B cell (primary cell): ENCODE results near the gene XYLT1. TPM values are rescaled to one million over a fixed set of nuclear protein-coding genes. Genes with fewer than 3 reads are reported as not detected.
A peak's percentile ranks its signal among the peaks of the same experiment; 100 is the strongest.

Source experiments
- ATAC-seq: fragments of 200-7000 bp; cut with Tn5 transposase; one replicate; pipeline ENCODE4 v1.10.0; 2021; ENCODE audit warnings: low read depth, mild to moderate bottlenecking, moderate number of reproducible peaks, moderate library complexity
- CTCF ChIA-PET: fragments of 350-600 bp; sonication (Branson Sonifier 250); formaldehyde crosslinking; loops from one replicate; lab custom pipeline; 2021; ENCODE audit warnings: antibody characterized with exemption, inconsistent platforms; lab: Charles Lee
- POLR2A ChIA-PET: fragments of 350-600 bp; sonication (Branson Sonifier 250); formaldehyde crosslinking; loops from one replicate; lab custom pipeline; 2021; ENCODE audit warnings: antibody characterized with exemption; lab: Charles Lee
- DNase-seq: peaks from one replicate; pipeline ENCODE4 v3.0.0; 2013
- H2AFZ ChIP-seq: 2 replicates; pipeline ENCODE4 v1.6.1; 2012; ENCODE audit warnings: mild to moderate bottlenecking, low read depth, low read length; ENCODE audit not compliant: insufficient read depth, poor library complexity, severe bottlenecking
- H3K27ac ChIP-seq, 2 donors: 1 replicate in 1 of 2; 2 replicates in 1 of 2; pipeline ENCODE4 v1.5.1; 2012 to 2013; ENCODE audit warnings: low read length in 2 of 2, mild to moderate bottlenecking in 2 of 2, moderate library complexity in 1 of 2
- H3K27me3 ChIP-seq, 4 experiments: fragments of 200-600 bp in 1 of 4; sonication (generic) in 1 of 4; replicated peaks in 1 of 4; 1 replicate in 2 of 4; 2 replicates in 2 of 4; pipeline versions ENCODE4 v1.6.1 to v1.7.0; 2013 to 2016; ENCODE audit warnings: low read length in 3 of 4, mild to moderate bottlenecking in 2 of 4, mixed read lengths in 1 of 4, moderate library complexity in 1 of 4; ENCODE audit not compliant: insufficient read depth in 4 of 4, control insufficient read depth in 3 of 4; ENCODE audit errors: control extremely low read depth in 1 of 4
- H3K36me3 ChIP-seq, 2 experiments: replicated peaks in 1 of 2; 1 replicate in 1 of 2; 2 replicates in 1 of 2; pipeline versions ENCODE4 v1.6.1 to v1.7.1; 2013; ENCODE audit warnings: low read length in 1 of 2; ENCODE audit not compliant: insufficient read depth in 2 of 2, control insufficient read depth in 1 of 2; ENCODE audit errors: control extremely low read depth in 1 of 2, extremely low read depth in 1 of 2
- H3K4me1 ChIP-seq, 2 donors: fragments of 200-600 bp in 1 of 2; sonication (generic) in 1 of 2; 1 replicate in 1 of 2; 2 replicates in 1 of 2; pipeline versions ENCODE4 v1.5.1 to v1.6.1; 2013 to 2017; ENCODE audit warnings: low read length in 2 of 2; ENCODE audit not compliant: control insufficient read depth in 2 of 2, insufficient read depth in 2 of 2
- H3K4me2 ChIP-seq: replicated peaks from 2 replicates; pipeline ENCODE3; 2012; ENCODE audit warnings: mild to moderate bottlenecking, low read depth, low read length; ENCODE audit not compliant: poor library complexity, severe bottlenecking
- H3K4me3 ChIP-seq, 5 experiments: fragments of 200-600 bp in 1 of 5; sonication (generic) in 1 of 5; 1 replicate in 3 of 5; 2 replicates in 2 of 5; pipeline versions ENCODE4 v1.5.1 to v1.7.0; 2011 to 2016; ENCODE audit warnings: low read length in 4 of 5, mild to moderate bottlenecking in 4 of 5, low read depth in 2 of 5, control low read depth in 1 of 5, moderate library complexity in 1 of 5; ENCODE audit not compliant: insufficient read depth in 1 of 5; ENCODE audit errors: control extremely low read depth in 1 of 5, extremely low read depth in 1 of 5
- H3K79me2 ChIP-seq: fragments of 200-600 bp; sonication (generic); one replicate; pipeline ENCODE4 v1.6.0; 2016; ENCODE audit warnings: low read length; ENCODE audit not compliant: control insufficient read depth, insufficient read depth
- H3K9ac ChIP-seq: fragments of 200-600 bp; sonication (generic); 2 replicates; pipeline ENCODE4 v1.6.1; 2017; ENCODE audit warnings: mild to moderate bottlenecking, low read length, moderate library complexity
- H3K9me3 ChIP-seq, 3 donors: one replicate each; pipeline versions ENCODE4 v1.6.1 to v1.7.1; 2013; ENCODE audit warnings: low read length in 2 of 3; ENCODE audit not compliant: control insufficient read depth in 2 of 3, insufficient read depth in 1 of 3; ENCODE audit errors: control extremely low read depth in 1 of 3
- H4K20me1 ChIP-seq: 2 replicates; pipeline ENCODE4 v1.6.0; 2012; ENCODE audit warnings: mild to moderate bottlenecking, low read length; ENCODE audit not compliant: insufficient read depth, control insufficient read depth, poor library complexity, severe bottlenecking
- H3K27ac Mint-ChIP-seq: one replicate; pipeline ENCODE4 v1.8.0; 2021; ENCODE audit warnings: mixed read lengths
- H3K27me3 Mint-ChIP-seq: one replicate; pipeline ENCODE4 v1.8.0; 2021; ENCODE audit warnings: mixed read lengths
- H3K4me1 Mint-ChIP-seq: one replicate; pipeline ENCODE4 v1.8.0; 2021; ENCODE audit warnings: mixed read lengths
- H3K4me3 Mint-ChIP-seq: one replicate; pipeline ENCODE4 v1.8.0; 2021; ENCODE audit warnings: mixed read lengths
- H3K9me3 Mint-ChIP-seq: one replicate; pipeline ENCODE4 v1.8.0; 2022; ENCODE audit warnings: mixed read lengths; ENCODE audit not compliant: insufficient read depth
- EZH2 ChIP-seq: IDR thresholded peaks from 2 replicates; pipeline ENCODE4 v1.6.1; 2012; ENCODE audit warnings: borderline replicate concordance, low read depth, mild to moderate bottlenecking, moderate library complexity, low read length; ENCODE audit not compliant: insufficient read depth, poor library complexity, severe bottlenecking
- whole genome bisulfite sequencing: methylation state at CpG from one replicate; pipeline ENCODE4 v1.1.5; 2013; ENCODE audit warnings: missing lambda C conversion rate; ENCODE audit not compliant: insufficient coverage; 5-methylcytosine and 5-hydroxymethylcytosine counted together
- intact Hi-C: fragments of 100-400 bp; cut with micrococcal nuclease; formaldehyde crosslinking; loops from one replicate; pipeline ENCODE4 v1.10.0; 2022
- polyA plus RNA-seq: library from polyadenylated mRNA; depleted of rRNA; stranded (reverse); fragments of >200 nt; gene quantifications from 2 replicates; pipeline ENCODE4 v1.2.3, GENCODE V29; 2012
- total RNA-seq, 2 donors: library from RNA; stranded (reverse); fragments of 120-200 nt in 1 of 2; gene quantifications; 1 replicate in 1 of 2; 2 replicates in 1 of 2; pipeline versions ENCODE4 v1.2.3 to v1.2.4, GENCODE V29; 2013 to 2022
- TF ChIP-seq, protein P1 (sequence below): fragments of 200-600 bp; IDR thresholded peaks from one replicate; pipeline ENCODE4 v1.8.0; 2022; ENCODE audit warnings: antibody characterized with exemption, mild to moderate bottlenecking

Gene XYLT1
- total and polyA plus RNA-seq, 2 donors (not counting 1 experiment from before 2014, with no cell fraction given): 8.7 to 59.6 TPM

DNA sequence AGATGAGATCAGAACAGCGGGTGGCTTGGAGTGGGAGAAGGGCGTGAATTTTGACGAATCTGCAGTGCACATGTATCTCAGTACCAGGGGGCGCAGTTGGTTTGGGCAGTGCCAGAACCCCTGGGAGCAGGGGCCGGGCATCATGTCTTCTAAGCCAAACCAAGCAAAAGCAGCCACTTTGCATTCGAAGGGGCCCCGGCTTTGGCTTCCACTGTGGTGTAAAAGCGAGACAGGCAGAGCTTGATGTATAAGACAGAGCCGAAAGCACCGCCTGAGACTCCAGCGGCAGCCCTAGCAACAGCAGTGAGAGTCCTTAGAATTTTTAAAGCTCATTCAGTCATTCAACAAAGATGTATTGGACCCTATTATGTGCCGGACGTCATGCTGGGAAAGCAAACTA, 3.8 kb upstream of the XYLT1 start:
- Histone ChIP-seq H3K4me1 (peaks cover 31 to 42% of the 10 kb centered on the region in 2 donors), H3K4me2 (peak overlapping the region; percentile 65), H3K36me3 (no peaks in the 10 kb centered on the region), H3K27ac (no peak overlapping the region), H3K9me3 (no peaks in the 10 kb centered on the region), H3K4me3 (peak overlapping the region in 3 of 5 experiments; percentile 2 to 23 (median 23)), H2AFZ (peak overlapping the region; percentile 60), H3K9ac (peak overlapping the region; percentile 2), H4K20me1 (peaks cover 3% of the 10 kb centered on the region), H3K27me3 (peaks cover 0 to 3% (median 0%) of the 10 kb centered on the region in 4 experiments), H3K79me2 (peaks cover 4% of the 10 kb centered on the region)
- no peaks in the 10 kb centered on the region for H3K27me3 Mint-ChIP-seq
- POLR2A ChIA-PET: no interaction called here
- CTCF ChIA-PET: interaction anchor here (0.6 to 3.3 kb wide), 15 partner anchors 9 to 612 kb away, joined by 3 to 17 read pairs (median 5); no protein-coding TSS in a partner anchor
- TF ChIP-seq, protein P1, sequence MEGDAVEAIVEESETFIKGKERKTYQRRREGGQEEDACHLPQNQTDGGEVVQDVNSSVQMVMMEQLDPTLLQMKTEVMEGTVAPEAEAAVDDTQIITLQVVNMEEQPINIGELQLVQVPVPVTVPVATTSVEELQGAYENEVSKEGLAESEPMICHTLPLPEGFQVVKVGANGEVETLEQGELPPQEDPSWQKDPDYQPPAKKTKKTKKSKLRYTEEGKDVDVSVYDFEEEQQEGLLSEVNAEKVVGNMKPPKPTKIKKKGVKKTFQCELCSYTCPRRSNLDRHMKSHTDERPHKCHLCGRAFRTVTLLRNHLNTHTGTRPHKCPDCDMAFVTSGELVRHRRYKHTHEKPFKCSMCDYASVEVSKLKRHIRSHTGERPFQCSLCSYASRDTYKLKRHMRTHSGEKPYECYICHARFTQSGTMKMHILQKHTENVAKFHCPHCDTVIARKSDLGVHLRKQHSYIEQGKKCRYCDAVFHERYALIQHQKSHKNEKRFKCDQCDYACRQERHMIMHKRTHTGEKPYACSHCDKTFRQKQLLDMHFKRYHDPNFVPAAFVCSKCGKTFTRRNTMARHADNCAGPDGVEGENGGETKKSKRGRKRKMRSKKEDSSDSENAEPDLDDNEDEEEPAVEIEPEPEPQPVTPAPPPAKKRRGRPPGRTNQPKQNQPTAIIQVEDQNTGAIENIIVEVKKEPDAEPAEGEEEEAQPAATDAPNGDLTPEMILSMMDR: no peak
- no peak for TF ChIP-seq EZH2
- WGBS: 5% methylated on average over 8 of the region's 13 CpGs
- intact Hi-C loops: loop anchor here (5.0 kb wide), 1 partner anchor 402 kb away; no protein-coding TSS in a partner anchor
- peak overlapping the region; percentile 64 for H3K27ac Mint-ChIP-seq
- peaks cover 38% of the 10 kb centered on the region for H3K4me1 Mint-ChIP-seq
- DNase-seq: peak; percentile 64
- no peaks in the 10 kb centered on the region for H3K9me3 Mint-ChIP-seq
- no peak for ATAC-seq
- peak overlapping the region; percentile 74 for H3K4me3 Mint-ChIP-seq

DNA sequence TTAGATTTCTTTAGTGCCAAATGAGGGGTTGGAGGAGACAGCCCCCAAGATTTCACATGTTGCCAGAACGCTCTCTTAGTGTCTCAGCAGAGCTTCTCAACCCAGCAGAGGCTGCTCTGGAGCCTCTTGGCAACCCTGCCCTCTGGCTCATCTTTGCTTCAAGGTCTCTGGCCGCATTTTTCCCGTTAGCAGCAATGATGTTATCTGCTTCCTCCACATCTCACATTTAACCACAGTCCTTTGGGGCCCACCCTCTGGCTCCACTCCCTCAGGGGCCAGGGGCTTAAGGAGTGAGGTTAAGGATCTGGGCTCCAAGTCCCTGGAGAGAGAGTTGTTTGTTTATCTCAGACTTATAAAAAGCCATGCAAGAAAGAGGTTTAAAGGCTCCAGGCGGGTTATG, 3.3 kb upstream of the XYLT1 start:
- no peak overlapping the region for H3K27ac ChIP-seq
- 8% methylated on average over 2 of the region's 4 CpGs for WGBS
- DNase-seq (no peak), ATAC-seq (no peak)
- peaks cover 36 to 47% of the 10 kb centered on the region in 2 donors for H3K4me1 ChIP-seq
- ChIA-PET CTCF (interaction anchor here (0.6 to 3.3 kb wide), 15 partner anchors 10 to 612 kb away, joined by 3 to 17 read pairs (median 5); no protein-coding TSS in a partner anchor), POLR2A (no interaction called here)
- Mint-ChIP-seq H3K4me3 (peak overlapping the region; percentile 74), H3K4me1 (peaks cover 43% of the 10 kb centered on the region), H3K27me3 (no peaks in the 10 kb centered on the region), H3K27ac (peak overlapping the region; percentile 64), H3K9me3 (no peaks in the 10 kb centered on the region)
- H3K4me3 ChIP-seq: peak overlapping the region in 2 of 5 experiments; percentile 2 to 23
- H4K20me1 ChIP-seq: peaks cover 8% of the 10 kb centered on the region
- intact Hi-C loops: loop anchor here (5.0 kb wide), 1 partner anchor 402 kb away; no protein-coding TSS in a partner anchor
- peak overlapping the region; percentile 65 for H3K4me2 ChIP-seq
- H3K27me3 ChIP-seq: no peaks in the 10 kb centered on the region
- peak overlapping the region; percentile 2 for H3K9ac ChIP-seq
- peak overlapping the region; percentile 60 for H2AFZ ChIP-seq
- H3K79me2 ChIP-seq: peaks cover 8% of the 10 kb centered on the region
- H3K36me3 ChIP-seq: no peaks in the 10 kb centered on the region
- H3K9me3 ChIP-seq: no peaks in the 10 kb centered on the region
- TF ChIP-seq EZH2: no peak
- TF ChIP-seq, protein P1: no peak
